ENCODE results near the gene FBXW8.

FBXW8 gene

GRCh38 chr12:116926283-116927243 lies 15.8 kb downstream of the FBXW8 start:
- DNase-seq, result no peak

GRCh38 chr12:116927244-116927940 lies 16.6 kb downstream of the FBXW8 start:
- no peak for DNase-seq

- no peak for DNase-seq
These were observed 17.8 kb downstream of the FBXW8 start for GRCh38 chr12:116928504-116928903.

GRCh38 chr12:116929885-116930284 lies 19.1 kb downstream of the FBXW8 start:
- DNase-seq, result no peak

GRCh38 chr12:116931665-116932064 lies 20.9 kb downstream of the FBXW8 start:
- DNase-seq, result no peak

GRCh38 chr12:116933091-116933490 lies 22.3 kb downstream of the FBXW8 start:
- no peak for DNase-seq

GRCh38 chr12:116933512-116934246 lies 22.9 kb downstream of the FBXW8 start:
- DNase-seq, result no peak

GRCh38 chr12:116934908-116935705 lies 24.4 kb downstream of the FBXW8 start:
- DNase-seq, result no peak

- DNase-seq, result no peak
These were observed 26.9 kb downstream of the FBXW8 start for GRCh38 chr12:116937640-116938039.

GRCh38 chr12:116939734-116940133 lies 29.0 kb downstream of the FBXW8 start:
- DNase-seq, result no peak

- DNase-seq, result no peak
These were observed 30.4 kb downstream of the FBXW8 start for GRCh38 chr12:116941188-116941587.

GRCh38 chr12:116943419-116944372 lies 32.9 kb downstream of the FBXW8 start:
- no peak for DNase-seq

- DNase-seq, result no peak
These were observed 35.3 kb downstream of the FBXW8 start for GRCh38 chr12:116945886-116946550.

GRCh38 chr12:116948298-116948697 lies 37.5 kb downstream of the FBXW8 start:
- no peak for DNase-seq

GRCh38 chr12:116950628-116951325 lies 40.0 kb downstream of the FBXW8 start:
- no peak for DNase-seq

- DNase-seq, result no peak
These were observed 44.1 kb downstream of the FBXW8 start for GRCh38 chr12:116954710-116955381.

- DNase-seq, result peak in 1 of 2 experiments; percentile 14
These were observed 44.8 kb downstream of the FBXW8 start for GRCh38 chr12:116955382-116956021.

GRCh38 chr12:116958402-116959197 lies 47.9 kb downstream of the FBXW8 start:
- DNase-seq, result no peak

Measured in SHP77 (cell line).